Measurements from ENCODE around the gene LDLRAD3. TPM values are rescaled to one million over a fixed set of nuclear protein-coding genes. Genes with fewer than 3 reads are reported as not detected.

Gene LDLRAD3
- total and polyA plus RNA-seq, 5 experiments from 2014 or later, result not detected

DNA sequence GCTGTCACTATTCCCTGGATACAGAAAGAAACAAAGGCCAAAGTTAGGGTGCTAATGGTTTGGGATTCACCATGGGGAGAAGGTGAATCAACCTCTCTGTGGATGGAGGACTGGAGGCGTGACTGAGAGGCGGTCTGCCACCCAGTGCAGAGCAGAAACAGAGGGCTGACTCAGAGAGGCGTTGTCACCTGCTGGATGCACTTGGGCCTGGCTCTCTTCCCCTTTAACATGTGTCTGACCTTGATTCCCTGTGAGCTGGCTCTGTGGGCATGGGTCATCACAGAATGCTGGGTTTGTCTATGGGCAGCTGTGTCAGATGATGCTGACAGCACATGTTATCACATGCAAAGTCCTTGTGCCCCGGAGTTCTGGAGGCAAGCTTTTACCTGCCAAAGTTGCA lies 75.9 kb downstream of the LDLRAD3 start:
- Mint-ChIP-seq H3K36me3 (no peaks in the 10 kb centered on the region), H3K9me3 (peaks cover 0 to 2% (median 0%) of the 10 kb centered on the region in 9 donors), H3K27ac (no peak overlapping the region), H3K4me3 (no peak overlapping the region), H3K4me1 (no peaks in the 10 kb centered on the region), H3K27me3 (peaks cover 5 to 23% (median 18%) of the 10 kb centered on the region in 5 donors)
- ATAC-seq (no peak), DNase-seq (no peak)
- POLR2A ChIA-PET, result no interaction called here

DNA sequence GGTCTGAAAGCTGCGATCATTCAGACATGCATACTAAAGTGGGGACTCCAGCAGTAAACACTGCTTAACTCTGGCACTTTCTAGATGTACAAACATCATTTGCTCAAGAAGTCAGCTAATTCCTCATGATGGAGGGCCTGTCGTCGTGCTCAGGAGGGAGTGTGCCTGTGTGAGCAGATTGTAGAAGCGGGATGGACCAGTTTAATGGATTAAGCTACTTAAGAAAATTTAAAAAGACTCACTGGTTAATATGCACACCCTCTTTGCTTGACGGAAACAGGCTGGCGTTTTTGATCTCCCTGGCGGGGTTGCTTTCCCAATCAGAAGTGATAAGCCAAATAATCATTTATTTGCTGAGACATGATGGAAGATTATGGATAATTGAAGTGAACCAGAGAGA lies 79.0 kb downstream of the LDLRAD3 start:
- Mint-ChIP-seq H3K36me3 (no peaks in the 10 kb centered on the region), H3K9me3 (no peaks in the 10 kb centered on the region), H3K27ac (no peak overlapping the region), H3K27me3 (peaks cover 7 to 33% (median 18%) of the 10 kb centered on the region in 5 donors), H3K4me1 (no peaks in the 10 kb centered on the region), H3K4me3 (no peak overlapping the region)
- no peak for ATAC-seq
- DNase-seq, result no peak
- POLR2A ChIA-PET, result no interaction called here

DNA sequence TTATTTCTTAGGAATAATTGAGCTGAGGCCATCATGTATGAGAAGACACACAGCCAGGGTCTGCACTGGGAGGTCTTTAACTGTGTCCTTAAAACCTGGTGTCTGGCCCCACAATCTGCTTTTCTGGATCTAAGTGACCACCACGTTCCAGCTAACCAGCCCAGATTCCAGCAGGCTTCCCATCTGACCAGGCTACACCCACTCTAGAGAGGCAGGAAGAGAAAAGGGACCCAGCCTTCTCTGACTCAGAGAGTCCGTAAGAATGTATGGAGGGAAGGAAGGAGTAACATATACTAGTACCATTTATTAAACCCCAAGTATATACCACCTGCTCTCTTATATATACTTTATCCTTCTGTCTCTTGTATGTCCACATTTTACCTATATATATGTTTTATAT lies 80.1 kb downstream of the LDLRAD3 start:
- Mint-ChIP-seq H3K9me3 (no peaks in the 10 kb centered on the region), H3K4me1 (no peaks in the 10 kb centered on the region), H3K27ac (no peak overlapping the region), H3K36me3 (no peaks in the 10 kb centered on the region), H3K4me3 (no peak overlapping the region), H3K27me3 (peaks cover 4 to 28% (median 18%) of the 10 kb centered on the region in 5 donors)
- POLR2A ChIA-PET, result no interaction called here
- DNase-seq, result no peak
- no peak for ATAC-seq

DNA sequence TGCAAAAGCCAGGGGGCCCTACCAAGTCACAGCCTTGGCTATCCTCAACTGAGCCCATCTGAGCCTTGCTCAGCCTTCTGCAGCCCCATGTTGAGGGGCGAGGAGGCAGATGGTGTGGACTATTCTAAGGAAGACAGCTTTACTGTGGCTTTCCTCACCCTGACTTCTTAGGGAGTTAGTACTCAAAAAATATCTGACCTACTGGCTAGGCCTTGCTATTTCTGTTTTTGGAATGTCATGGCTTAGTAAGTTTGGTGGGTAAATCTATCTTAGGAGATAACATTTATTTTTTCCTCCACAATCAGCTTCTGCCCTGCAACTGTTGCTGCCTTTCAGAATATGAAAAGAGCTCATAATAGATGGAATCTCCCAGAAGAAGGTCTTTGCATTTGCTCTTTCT lies 80.9 kb downstream of the LDLRAD3 start:
- H3K36me3 Mint-ChIP-seq, result no peaks in the 10 kb centered on the region
- ATAC-seq (no peak), DNase-seq (no peak)
- no peaks in the 10 kb centered on the region for H3K9me3 Mint-ChIP-seq
- H3K27me3 Mint-ChIP-seq, result peaks cover 4 to 22% (median 15%) of the 10 kb centered on the region in 5 donors
- H3K27ac Mint-ChIP-seq, result no peak overlapping the region
- POLR2A ChIA-PET, result interaction anchor here (0.6 kb wide), 1 partner anchor 67 kb away, joined by 3 read pairs; no protein-coding TSS in a partner anchor
- no peaks in the 10 kb centered on the region for H3K4me1 Mint-ChIP-seq
- no peak overlapping the region for H3K4me3 Mint-ChIP-seq

DNA sequence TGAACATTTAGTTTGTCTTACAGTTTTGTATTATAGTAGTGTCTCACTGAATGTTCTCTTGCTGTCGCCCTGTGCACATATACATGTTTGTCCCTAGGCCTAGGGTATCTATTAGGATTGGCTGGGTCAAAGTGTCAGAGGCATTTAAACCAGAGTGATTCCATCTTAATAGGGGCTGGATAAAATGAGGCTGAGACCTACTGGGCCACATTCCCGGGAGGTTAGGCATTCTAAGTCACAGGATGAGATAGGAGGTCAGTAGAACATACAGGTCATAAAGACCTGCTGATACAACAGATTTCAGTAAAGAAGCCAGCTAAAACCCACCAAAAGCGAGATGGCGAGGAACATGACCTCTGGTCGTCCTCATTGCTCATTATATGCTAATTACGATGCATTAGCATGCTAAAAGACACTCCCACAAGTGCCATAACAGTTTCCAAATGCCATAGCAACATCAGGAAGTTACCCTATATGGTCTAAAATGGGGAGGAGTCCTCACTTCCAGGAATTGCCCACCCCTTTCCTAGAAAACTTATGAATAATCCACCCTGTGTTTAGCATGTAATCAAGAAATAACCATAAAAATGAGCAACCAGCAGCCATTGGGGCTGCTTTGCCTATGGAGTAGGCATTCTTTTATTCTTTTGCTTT lies 82.6 kb downstream of the LDLRAD3 start:
- Mint-ChIP-seq H3K36me3 (no peaks in the 10 kb centered on the region), H3K27ac (no peak overlapping the region), H3K4me3 (no peak overlapping the region), H3K9me3 (no peaks in the 10 kb centered on the region), H3K27me3 (peaks cover 2 to 10% (median 4%) of the 10 kb centered on the region in 5 donors), H3K4me1 (no peaks in the 10 kb centered on the region)
- POLR2A ChIA-PET, result no interaction called here
- ATAC-seq, result no peak
- DNase-seq, result no peak

DNA sequence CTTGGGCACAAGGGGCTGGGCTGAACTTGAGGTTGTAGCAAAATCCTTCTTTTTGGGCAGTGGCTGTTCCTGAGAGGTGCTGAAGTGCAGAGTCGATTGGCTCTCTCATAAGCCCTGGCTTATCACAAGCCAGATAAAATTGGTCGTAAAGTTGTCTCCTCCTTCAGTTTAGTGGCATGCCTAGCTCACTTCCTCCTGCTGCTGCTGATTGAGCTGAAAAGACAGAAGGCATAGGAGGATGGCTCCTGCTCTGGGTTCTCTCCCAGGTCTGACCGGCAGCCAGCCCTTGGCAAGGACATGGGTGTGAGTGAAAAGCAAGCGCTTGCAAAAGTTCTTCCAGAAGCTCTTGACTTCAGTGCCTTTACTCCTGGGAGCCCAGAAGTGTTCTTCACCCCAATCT lies 83.9 kb downstream of the LDLRAD3 start:
- no peak overlapping the region for H3K4me3 Mint-ChIP-seq
- peaks cover 0 to 10% (median 2%) of the 10 kb centered on the region in 5 donors for H3K27me3 Mint-ChIP-seq
- H3K36me3 Mint-ChIP-seq, result no peaks in the 10 kb centered on the region
- no peak overlapping the region for H3K27ac Mint-ChIP-seq
- ATAC-seq, result no peak
- POLR2A ChIA-PET, result no interaction called here
- DNase-seq, result no peak
- no peaks in the 10 kb centered on the region for H3K4me1 Mint-ChIP-seq
- no peaks in the 10 kb centered on the region for H3K9me3 Mint-ChIP-seq

DNA sequence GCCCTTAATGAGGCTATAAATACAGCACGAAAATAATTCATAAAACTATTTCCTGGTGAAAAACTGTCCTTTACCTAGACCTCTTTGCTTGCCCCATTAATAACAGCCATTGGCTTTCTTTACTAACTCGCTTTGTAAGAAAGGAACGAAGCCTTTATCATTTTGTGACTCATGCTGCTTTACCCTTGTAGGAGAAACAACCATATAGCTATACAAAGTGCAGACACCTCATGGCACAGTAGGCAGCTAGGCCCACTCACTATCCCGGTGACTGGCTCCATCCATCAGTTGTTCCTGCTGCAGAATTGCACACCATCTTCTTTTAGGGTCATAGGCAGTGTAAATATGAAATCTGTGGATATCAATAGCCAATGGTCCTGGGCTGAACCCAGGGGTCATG lies 85.8 kb downstream of the LDLRAD3 start:
- H3K4me1 Mint-ChIP-seq, result peaks cover 0 to 2% (median 0%) of the 10 kb centered on the region in 4 donors
- ATAC-seq (no peak), DNase-seq (no peak)
- H3K9me3 Mint-ChIP-seq, result no peaks in the 10 kb centered on the region
- H3K27me3 Mint-ChIP-seq, result peaks cover 2 to 14% (median 7%) of the 10 kb centered on the region in 5 donors
- no peaks in the 10 kb centered on the region for H3K36me3 Mint-ChIP-seq
- H3K4me3 Mint-ChIP-seq, result no peak overlapping the region
- POLR2A ChIA-PET, result no interaction called here
- H3K27ac Mint-ChIP-seq, result no peak overlapping the region

DNA sequence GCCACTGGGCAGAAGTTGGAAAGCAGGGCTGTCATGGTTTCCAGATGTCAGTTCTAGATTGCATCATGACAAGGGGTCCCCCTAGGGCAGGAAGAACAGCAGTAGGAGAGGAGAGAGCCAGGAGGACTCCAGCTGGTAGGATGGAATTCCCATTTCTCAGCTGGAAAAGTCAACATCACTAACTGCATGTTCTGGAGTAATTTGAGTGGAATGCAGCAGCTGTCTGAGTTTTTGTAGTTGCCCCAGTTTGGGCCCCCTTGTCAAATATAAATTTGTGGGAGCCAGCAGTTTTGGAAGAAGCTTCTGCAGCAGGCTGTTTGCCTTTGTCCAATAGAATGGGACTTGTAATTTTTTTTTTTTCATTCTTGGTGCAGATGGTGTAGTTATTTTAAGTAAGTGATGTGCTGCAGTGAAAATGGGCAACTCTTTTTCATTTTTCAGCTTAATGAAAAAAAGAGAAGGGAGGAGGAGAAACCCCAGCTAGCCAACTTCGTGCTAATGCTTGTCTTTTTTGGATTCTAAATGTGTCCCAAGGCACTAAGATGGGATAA lies 86.9 kb downstream of the LDLRAD3 start:
- POLR2A ChIA-PET, result no interaction called here
- ATAC-seq, result no peak
- H3K4me3 Mint-ChIP-seq, result no peak overlapping the region
- peaks cover 0 to 2% (median 0%) of the 10 kb centered on the region in 4 donors for H3K4me1 Mint-ChIP-seq
- no peaks in the 10 kb centered on the region for H3K36me3 Mint-ChIP-seq
- H3K27me3 Mint-ChIP-seq, result peaks cover 2 to 14% (median 8%) of the 10 kb centered on the region in 5 donors
- no peaks in the 10 kb centered on the region for H3K9me3 Mint-ChIP-seq
- no peak overlapping the region for H3K27ac Mint-ChIP-seq
- no peak for DNase-seq

DNA sequence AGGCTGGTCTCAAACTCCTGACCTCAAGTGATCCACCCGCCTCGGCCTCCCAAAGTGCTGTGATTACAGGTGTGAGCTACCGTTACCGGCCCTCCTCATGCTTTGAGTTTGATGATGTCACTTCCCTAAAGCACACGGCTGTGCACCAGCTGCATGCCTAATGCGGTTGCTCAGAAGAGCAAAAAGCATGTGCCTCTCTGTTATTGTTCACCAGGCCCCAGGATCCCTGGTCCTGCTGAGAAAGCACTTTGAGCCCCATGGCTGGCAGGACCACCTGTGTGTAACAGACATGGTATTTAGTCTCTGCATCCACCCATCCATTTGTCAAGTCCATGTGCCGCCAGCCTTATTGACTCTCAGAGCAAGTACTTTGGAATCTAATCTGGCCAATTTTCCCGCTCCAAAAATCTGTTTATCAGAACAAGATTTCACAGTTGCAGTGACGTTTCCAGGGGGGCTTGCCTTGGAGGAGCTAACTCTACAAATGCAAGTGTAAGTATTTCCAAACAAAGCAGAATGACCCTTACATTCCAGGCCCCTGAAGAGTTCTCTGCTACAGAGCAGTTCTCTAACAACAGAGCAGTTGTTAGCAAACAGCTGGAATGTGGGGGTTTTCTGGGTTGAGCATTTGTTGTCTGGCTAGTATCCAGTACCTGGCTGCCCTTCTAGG lies 89.4 kb downstream of the LDLRAD3 start:
- Mint-ChIP-seq H3K4me1 (peaks cover 0 to 2% (median 0%) of the 10 kb centered on the region in 4 donors), H3K27me3 (peaks cover 2 to 11% (median 5%) of the 10 kb centered on the region in 5 donors), H3K27ac (no peak overlapping the region), H3K36me3 (no peaks in the 10 kb centered on the region), H3K4me3 (no peak overlapping the region), H3K9me3 (no peaks in the 10 kb centered on the region)
- DNase-seq (no peak), ATAC-seq (no peak)
- POLR2A ChIA-PET, result interaction anchor here (0.6 kb wide), 1 partner anchor 293 kb away, joined by 4 read pairs; no protein-coding TSS in a partner anchor

DNA sequence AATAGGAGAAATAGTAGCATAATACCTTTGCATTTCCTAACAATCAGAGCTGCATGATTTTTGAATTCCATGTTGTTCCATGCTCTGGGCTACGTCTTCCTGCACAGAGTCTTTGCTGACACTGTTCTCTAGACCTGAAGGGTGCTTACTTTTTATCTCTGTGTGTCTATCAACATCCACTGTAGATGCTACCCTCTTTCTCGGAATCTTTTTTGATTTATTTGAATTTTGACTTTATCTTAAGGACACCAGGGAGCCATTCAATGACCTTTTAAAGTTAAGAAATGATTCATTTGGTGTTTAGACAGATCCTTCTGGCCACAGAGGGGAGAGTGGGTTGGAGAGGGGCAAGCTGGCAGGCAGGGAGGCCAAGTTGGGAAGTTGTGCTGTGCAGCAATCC lies 90.1 kb downstream of the LDLRAD3 start:
- H3K9me3 Mint-ChIP-seq, result no peaks in the 10 kb centered on the region
- DNase-seq (no peak), ATAC-seq (no peak)
- peaks cover 0 to 2% (median 0%) of the 10 kb centered on the region in 4 donors for H3K4me1 Mint-ChIP-seq
- peaks cover 2 to 11% (median 5%) of the 10 kb centered on the region in 5 donors for H3K27me3 Mint-ChIP-seq
- no peaks in the 10 kb centered on the region for H3K36me3 Mint-ChIP-seq
- no peak overlapping the region for H3K27ac Mint-ChIP-seq
- POLR2A ChIA-PET, result no interaction called here
- H3K4me3 Mint-ChIP-seq, result no peak overlapping the region

DNA sequence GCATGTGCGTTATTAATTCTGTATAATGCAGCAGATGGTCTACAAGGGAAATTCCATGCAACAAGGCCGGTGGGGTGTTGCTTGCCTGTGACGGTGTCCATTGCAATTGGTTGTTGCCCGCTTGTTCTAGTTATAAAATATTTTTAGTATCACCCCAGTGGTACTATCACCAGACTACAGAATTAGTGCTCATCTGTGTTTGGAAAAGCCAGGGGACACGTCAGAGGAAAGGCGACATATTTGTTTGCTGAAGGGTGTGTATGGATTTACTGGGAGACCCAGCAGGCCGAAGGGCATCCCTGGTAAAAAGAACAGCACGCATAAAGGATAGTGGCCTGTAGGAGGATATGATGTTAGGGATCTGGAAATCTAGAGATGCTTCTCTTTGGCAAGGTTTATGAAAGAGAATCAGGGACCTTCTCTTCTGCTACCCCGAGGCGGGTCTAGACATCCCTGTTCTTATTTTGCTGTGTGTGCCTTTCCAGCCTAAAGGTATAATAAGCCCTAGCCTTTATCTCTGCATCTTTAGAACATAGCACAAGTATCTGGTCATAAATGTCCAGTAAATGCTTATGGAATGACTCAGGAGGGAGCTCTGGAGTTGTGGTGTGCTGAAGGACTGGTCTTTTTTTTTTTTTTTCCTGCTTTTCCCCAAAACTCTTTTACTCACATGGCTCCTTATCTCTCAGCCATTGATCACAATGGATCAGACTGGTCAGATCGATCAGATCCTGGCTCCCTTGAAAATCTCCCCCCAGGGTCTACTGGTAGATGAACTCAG lies 90.9 kb downstream of the LDLRAD3 start:
- H3K36me3 Mint-ChIP-seq, result no peaks in the 10 kb centered on the region
- no peak for ATAC-seq
- POLR2A ChIA-PET, result no interaction called here
- peaks cover 0 to 2% (median 0%) of the 10 kb centered on the region in 4 donors for H3K4me1 Mint-ChIP-seq
- no peaks in the 10 kb centered on the region for H3K9me3 Mint-ChIP-seq
- no peak overlapping the region for H3K4me3 Mint-ChIP-seq
- peaks cover 0 to 15% (median 6%) of the 10 kb centered on the region in 5 donors for H3K27me3 Mint-ChIP-seq
- no peak for DNase-seq
- H3K27ac Mint-ChIP-seq, result no peak overlapping the region

DNA sequence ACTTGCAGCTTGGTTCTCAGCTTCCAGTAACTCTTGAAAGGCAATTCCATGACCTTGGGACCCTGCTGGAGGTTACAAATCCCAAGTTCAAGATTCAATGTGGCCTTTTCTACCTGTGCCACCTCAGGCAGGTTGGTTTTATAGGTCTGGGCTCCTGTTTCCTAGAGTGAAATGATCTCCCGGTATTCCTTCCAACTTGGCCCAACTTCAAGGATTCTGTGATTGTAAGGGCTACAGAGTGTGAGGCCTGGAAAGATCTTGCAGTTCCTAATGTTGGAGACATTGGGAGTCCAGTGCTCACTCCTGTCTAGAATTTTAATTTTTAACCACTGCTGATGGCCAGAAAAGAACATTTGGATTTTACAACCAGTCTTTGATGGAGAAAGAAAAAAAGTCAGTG lies 91.6 kb downstream of the LDLRAD3 start:
- POLR2A ChIA-PET, result no interaction called here
- H3K27ac Mint-ChIP-seq, result no peak overlapping the region
- H3K4me3 Mint-ChIP-seq, result no peak overlapping the region
- no peaks in the 10 kb centered on the region for H3K36me3 Mint-ChIP-seq
- H3K27me3 Mint-ChIP-seq, result peaks cover 0 to 22% (median 10%) of the 10 kb centered on the region in 5 donors
- H3K9me3 Mint-ChIP-seq, result no peaks in the 10 kb centered on the region
- peaks cover 0 to 2% (median 0%) of the 10 kb centered on the region in 4 donors for H3K4me1 Mint-ChIP-seq
- ATAC-seq (no peak), DNase-seq (no peak)

DNA sequence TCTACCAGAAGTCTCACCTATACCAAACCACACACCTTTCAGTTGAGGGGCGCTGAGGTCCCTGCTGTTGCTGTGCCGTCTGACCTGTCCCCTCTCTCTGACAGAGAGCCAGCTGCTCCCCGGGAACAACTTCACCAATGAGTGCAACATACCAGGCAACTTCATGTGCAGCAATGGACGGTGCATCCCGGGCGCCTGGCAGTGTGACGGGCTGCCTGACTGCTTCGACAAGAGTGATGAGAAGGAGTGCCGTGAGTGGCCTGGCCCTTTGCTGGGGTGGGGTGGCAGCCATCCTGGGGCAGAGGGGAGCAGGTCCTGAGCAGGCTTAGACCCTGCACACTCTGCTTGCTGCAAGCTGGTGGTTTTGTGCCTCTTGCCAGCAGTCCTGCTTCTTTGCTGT lies 92.1 kb downstream of the LDLRAD3 start:
- ATAC-seq (no peak), DNase-seq (no peak)
- Mint-ChIP-seq H3K27ac (no peak overlapping the region), H3K4me1 (peaks cover 0 to 2% (median 0%) of the 10 kb centered on the region in 4 donors), H3K36me3 (no peaks in the 10 kb centered on the region), H3K27me3 (peaks cover 0 to 22% (median 10%) of the 10 kb centered on the region in 5 donors), H3K9me3 (no peaks in the 10 kb centered on the region), H3K4me3 (no peak overlapping the region)
- POLR2A ChIA-PET, result no interaction called here
